Posterior cingulate gyrus (tissue), 11 donors: ENCODE data around the gene PLCZ1.

Experiments used
- DNase-seq, 10 donors: peaks; one replicate each; pipeline versions ENCODE4 v3.0.0 to v3.0.0-alpha.2; 2020 to 2021; ENCODE audit warnings: mixed read lengths in 3 of 10
- intact Hi-C: fragments of 100-400 bp; cut with DNase I; formaldehyde crosslinking; loops from one replicate; pipeline ENCODE4 v1.15.1; 2023

PLCZ1 gene

DNA sequence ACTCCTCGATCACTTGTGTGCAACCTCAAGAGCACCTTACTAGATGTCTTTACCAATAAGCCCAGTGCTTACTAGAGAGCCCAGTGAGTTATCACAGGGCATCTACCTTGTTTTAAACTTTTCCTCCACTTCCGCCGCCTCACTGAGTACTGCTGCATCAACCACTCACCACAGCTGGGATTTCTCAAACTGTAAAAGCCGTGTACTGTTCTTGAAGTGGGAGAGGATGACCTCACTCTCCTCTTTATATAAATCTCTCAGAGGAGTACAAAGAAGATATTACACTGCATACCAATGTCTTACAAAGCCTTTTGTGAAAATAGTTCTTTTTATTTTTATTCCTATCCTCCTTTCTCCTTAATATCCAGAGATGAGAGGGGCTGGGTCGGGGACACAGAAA is 94.1 kb downstream of the PLCZ1 start:
- no peak for DNase-seq
- intact Hi-C loops = no loop called here

DNA sequence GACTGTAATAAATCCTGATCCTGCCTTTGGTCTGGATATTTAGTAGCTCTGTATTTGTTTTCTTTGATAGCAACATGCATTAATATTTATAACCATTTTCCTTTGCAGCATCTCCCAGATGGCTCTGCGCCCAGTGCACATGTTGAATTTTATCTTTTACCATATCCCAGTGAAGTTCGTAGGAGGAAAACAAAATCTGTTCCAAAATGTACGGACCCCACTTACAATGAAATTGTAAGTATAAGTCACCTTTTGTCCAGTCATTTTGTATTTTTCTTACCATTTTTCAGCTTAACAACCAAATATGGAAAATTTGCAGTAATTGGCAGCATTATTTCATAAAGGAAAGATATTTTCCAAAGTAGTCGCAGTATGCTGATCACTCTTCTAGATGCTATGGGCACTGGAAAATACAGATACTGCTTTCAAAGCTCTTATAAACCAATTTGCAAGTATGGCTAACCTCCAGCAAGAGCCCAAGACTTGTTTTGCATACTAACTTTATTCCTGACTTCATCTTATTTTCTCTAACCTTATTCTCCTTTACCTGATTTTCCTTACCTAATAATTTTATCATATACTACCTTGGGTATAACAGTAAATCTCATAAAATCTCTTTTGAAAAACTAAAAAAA is 97.4 kb downstream of the PLCZ1 start:
- DNase-seq = no peak
- intact Hi-C loops = no loop called here

DNA sequence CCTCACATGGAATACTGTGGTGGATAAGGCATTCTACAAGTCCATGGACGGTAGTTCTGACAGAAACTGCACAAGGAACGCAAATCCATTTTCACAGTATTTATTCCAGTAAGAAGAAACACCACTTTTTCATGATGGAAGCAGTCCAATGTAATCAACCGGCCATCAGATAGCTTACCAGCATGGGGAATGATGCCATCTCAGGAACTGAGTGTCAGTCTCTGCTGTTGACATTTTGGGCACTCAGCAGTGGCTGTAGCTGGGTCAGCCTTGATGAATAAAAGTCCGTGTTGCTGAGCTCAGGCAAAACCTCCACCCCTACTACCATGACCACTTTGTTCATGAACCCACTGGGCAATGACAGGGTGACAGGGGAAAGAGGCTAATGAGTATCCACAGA is 103.4 kb downstream of the PLCZ1 start:
- DNase-seq = no peak
- intact Hi-C loops = no loop called here
